SK-N-SH treated with all-trans-retinoic acid at 6 μM for 48 hours (cell line): ENCODE data around the gene TSSK2.

Source experiments
- CREB5 ChIP-seq: fragments of 250-450 bp; sonication (Bioruptor Pico); IDR thresholded peaks from 2 replicates; pipeline ENCODE4 v1.5.1; 2020; ENCODE audit warnings: low read depth, mild to moderate bottlenecking, moderate library complexity
- TSHZ2 ChIP-seq: fragments of 250-450 bp; sonication (Bioruptor Pico); IDR thresholded peaks from 2 replicates; pipeline ENCODE4 v1.5.0; 2020; ENCODE audit warnings: mild to moderate bottlenecking, moderate library complexity
- ZNF565 ChIP-seq: fragments of 450-650 bp; formaldehyde crosslinking; conservative IDR thresholded peaks from 2 replicates; pipeline ENCODE4 v1.5.0; 2020; ENCODE audit warnings: low read depth, mild to moderate bottlenecking, moderate library complexity
- ZNF70 ChIP-seq: fragments of 450-650 bp; formaldehyde crosslinking; IDR thresholded peaks from 2 replicates; pipeline ENCODE4 v1.5.0; 2020; ENCODE audit warnings: mild to moderate bottlenecking, moderate library complexity

- TF ChIP-seq CREB5 (CRISPR knock-in tag) (no peak), ZNF70 (CRISPR knock-in tag) (no peak), TSHZ2 (no peak), ZNF565 (CRISPR knock-in tag) (no peak)
These were observed 48.5 kb downstream of the TSSK2 start for GRCh38 chr22:19179497-19180048.
